HEK293 (cell line): ENCODE data around the gene NAV2.
A peak's percentile ranks its signal among the peaks of the same experiment; 100 is the strongest.

ENCODE experiments used
- CTCF ChIA-PET: fragments of 350-600 bp; formaldehyde crosslinking; extraction: SDS; loops from one replicate; lab custom pipeline; 2021; ENCODE audit warnings: antibody characterized with exemption; lab: Yijun Ruan, JAX
- POLR2A ChIA-PET: fragments of 300-600 bp; formaldehyde crosslinking; extraction: SDS; loops from one replicate; lab custom pipeline; 2020; ENCODE audit warnings: antibody characterized with exemption, inconsistent platforms; lab: Yijun Ruan, JAX
- H3K27ac ChIP-seq: fragments of 200-500 bp; sonication (Bioruptor generic); 2 replicates; pipeline ENCODE4 v1.5.1; 2014; ENCODE audit warnings: low read depth, low read length, control low read depth, inconsistent platforms; ENCODE audit errors: extremely low read depth
- H3K36me3 ChIP-seq, 2 experiments: fragments of 200-500 bp in 1 of 2; sonication (Bioruptor generic) in 1 of 2; 1 replicate in 1 of 2; 2 replicates in 1 of 2; pipeline ENCODE4 v1.5.1; 2014 to 2017; ENCODE audit warnings: inconsistent platforms in 2 of 2, low read length in 2 of 2; ENCODE audit not compliant: control insufficient read depth in 2 of 2, insufficient read depth in 1 of 2
- H3K4me1 ChIP-seq: fragments of 200-500 bp; sonication (Bioruptor generic); 2 replicates; pipeline ENCODE4 v1.5.1; 2014; ENCODE audit warnings: mild to moderate bottlenecking, low read length, inconsistent platforms; ENCODE audit not compliant: control insufficient read depth, insufficient read depth
- H3K4me3 ChIP-seq: 2 replicates; pipeline ENCODE4 v1.5.1; 2011; ENCODE audit warnings: low read depth, mild to moderate bottlenecking, control low read depth, low read length, moderate library complexity
- H3K9me3 ChIP-seq: fragments of 200-500 bp; sonication (Bioruptor generic); 2 replicates; pipeline ENCODE4 v1.5.1; 2014; ENCODE audit warnings: low read depth, low read length, inconsistent platforms; ENCODE audit not compliant: control insufficient read depth, insufficient read depth
- GLI2 ChIP-seq: fragments of 450-650 bp; formaldehyde crosslinking; IDR thresholded peaks from 2 replicates; pipeline ENCODE4; 2017; ENCODE audit warnings: missing biosample characterization, missing genetic modification characterization, low read depth, borderline replicate concordance
- KLF17 ChIP-seq: fragments of 450-650 bp; formaldehyde crosslinking; IDR thresholded peaks from 2 replicates; pipeline ENCODE4 v1.5.1; 2016; ENCODE audit warnings: missing biosample characterization, missing genetic modification characterization
- PRDM10 ChIP-seq: fragments of 450-650 bp; formaldehyde crosslinking; IDR thresholded peaks from 2 replicates; pipeline ENCODE4 v1.5.1; 2016; ENCODE audit warnings: missing biosample characterization, missing genetic modification characterization
- ZBTB49 ChIP-seq: fragments of 450-650 bp; formaldehyde crosslinking; IDR thresholded peaks from 2 replicates; pipeline ENCODE4 v1.5.1; 2016; ENCODE audit warnings: missing biosample characterization, missing genetic modification characterization, low read depth
- ZBTB8A ChIP-seq: fragments of 450-650 bp; formaldehyde crosslinking; IDR thresholded peaks from 2 replicates; pipeline ENCODE4 v1.5.1; 2016; ENCODE audit warnings: missing biosample characterization, missing genetic modification characterization
- ZNF529 ChIP-seq: fragments of 450-650 bp; formaldehyde crosslinking; IDR thresholded peaks from 2 replicates; pipeline ENCODE4 v1.5.1; 2017; ENCODE audit warnings: missing genetic modification characterization, missing biosample characterization; ENCODE audit not compliant: insufficient replicate concordance
- ZNF600 ChIP-seq: fragments of 450-650 bp; formaldehyde crosslinking; IDR thresholded peaks from 2 replicates; pipeline ENCODE4 v1.5.1; 2016; ENCODE audit warnings: missing biosample characterization, missing genetic modification characterization
- ZNF624 ChIP-seq: fragments of 450-650 bp; formaldehyde crosslinking; IDR thresholded peaks from 2 replicates; pipeline ENCODE4 v1.5.1; 2017; ENCODE audit warnings: missing biosample characterization, missing genetic modification characterization
- ZNF639 ChIP-seq: fragments of 450-650 bp; formaldehyde crosslinking; IDR thresholded peaks from 2 replicates; pipeline ENCODE4 v1.5.1; 2016; ENCODE audit warnings: missing biosample characterization, missing genetic modification characterization
- ZNF670 ChIP-seq: fragments of 450-650 bp; formaldehyde crosslinking; IDR thresholded peaks from 2 replicates; pipeline ENCODE4 v1.5.1; 2016; ENCODE audit warnings: missing biosample characterization, missing genetic modification characterization, low read depth

Gene NAV2

GRCh38 chr11:19679952-19680828 lies 32.4 kb upstream of the NAV2 start:
- CTCF ChIA-PET = interaction anchor here (0.7 to 1.1 kb wide), 2 partner anchors 22 to 50 kb away, joined by 4 read pairs; no protein-coding TSS in a partner anchor
- no peak overlapping the region for H3K27ac ChIP-seq
- POLR2A ChIA-PET = interaction anchor here (0.5 to 0.9 kb wide), 2 partner anchors 11 to 19 kb away, joined by 3 read pairs; no protein-coding TSS in a partner anchor
- H3K4me3 ChIP-seq = no peak overlapping the region
- no peaks in the 10 kb centered on the region for H3K4me1 ChIP-seq
- H3K36me3 ChIP-seq = no peaks in the 10 kb centered on the region
- H3K9me3 ChIP-seq = no peaks in the 10 kb centered on the region
- peak; percentile 30; the same call in 1 of the 2 replicates for TF ChIP-seq ZNF600 (tag by site-specific recombination)
- TF ChIP-seq ZBTB8A (tag by site-specific recombination) = no peak
- TF ChIP-seq ZNF529 (tag by site-specific recombination) = no peak
- TF ChIP-seq ZNF639 = no peak
- peak; percentile 94 for TF ChIP-seq PRDM10 (tag by site-specific recombination)
- 0 out of 2 replicates have a peak, but pooled peaks have one; percentile 44 for TF ChIP-seq KLF17 (tag by site-specific recombination)

GRCh38 chr11:19680829-19681368 lies 31.7 kb upstream of the NAV2 start:
- H3K4me3 ChIP-seq = no peak overlapping the region
- H3K36me3 ChIP-seq = no peaks in the 10 kb centered on the region
- POLR2A ChIA-PET = interaction anchor here (0.9 kb wide), 1 partner anchor 10 kb away, joined by 3 read pairs; no protein-coding TSS in a partner anchor
- TF ChIP-seq ZNF670 (tag by site-specific recombination) = no peak
- TF ChIP-seq, all 188 proteins: peak for 0
- no peaks in the 10 kb centered on the region for H3K4me1 ChIP-seq
- H3K27ac ChIP-seq = no peak overlapping the region
- no peaks in the 10 kb centered on the region for H3K9me3 ChIP-seq
- CTCF ChIA-PET = no interaction called here

GRCh38 chr11:19683141-19683805 lies 29.4 kb upstream of the NAV2 start:
- CTCF ChIA-PET = no interaction called here
- no peaks in the 10 kb centered on the region for H3K4me1 ChIP-seq
- no peak for TF ChIP-seq ZNF624 (tag by site-specific recombination)
- TF ChIP-seq KLF17 (tag by site-specific recombination) = no peak
- TF ChIP-seq ZBTB49 = no peak
- no peak for TF ChIP-seq GLI2 (tag by site-specific recombination)
- no peaks in the 10 kb centered on the region for H3K9me3 ChIP-seq
- no peak overlapping the region for H3K27ac ChIP-seq
- no peak overlapping the region for H3K4me3 ChIP-seq
- H3K36me3 ChIP-seq = no peaks in the 10 kb centered on the region
- POLR2A ChIA-PET = no interaction called here
